NCI-H460 (cell line): ENCODE results near the gene PTGER3. TPM values are rescaled to one million over a fixed set of nuclear protein-coding genes. Genes with fewer than 3 reads are reported as not detected.
A peak's percentile ranks its signal among the peaks of the same experiment; 100 is the strongest.

ENCODE experiments used
- DNase-seq: peaks from one replicate; pipeline ENCODE4 v3.0.0-alpha.2; 2016; ENCODE audit warnings: low read depth; ENCODE audit errors: extremely low read depth
- total RNA-seq: library from RNA; depleted of rRNA; stranded (reverse); fragments of >200 nt; shearing (Covaris generic); gene quantifications from 2 replicates; pipeline ENCODE4 v1.2.3, GENCODE V29; 2014

Gene PTGER3
- total RNA-seq, 1 experiment from 2014 or later = 0.15 TPM

DNA sequence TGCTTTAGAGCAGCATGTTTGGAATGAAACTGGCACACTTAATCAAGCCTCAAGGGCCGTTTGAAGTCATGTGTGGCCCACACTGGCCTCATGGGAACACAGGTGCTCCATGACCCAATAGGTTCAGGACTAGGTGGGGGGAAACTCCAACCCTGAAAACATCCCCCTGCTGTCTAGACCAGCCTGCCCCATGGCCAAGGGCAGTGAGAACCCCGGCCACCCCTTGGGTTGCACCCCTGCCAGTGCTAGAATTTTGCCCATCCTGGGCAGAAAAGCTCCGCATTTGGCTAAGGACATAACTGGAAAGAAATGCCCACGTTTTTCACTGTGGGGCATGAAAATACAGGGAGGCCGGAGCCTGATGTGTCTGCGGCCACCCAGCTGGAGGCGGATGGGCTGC, 6.1 kb upstream of the PTGER3 start:
- DNase-seq = no peak

DNA sequence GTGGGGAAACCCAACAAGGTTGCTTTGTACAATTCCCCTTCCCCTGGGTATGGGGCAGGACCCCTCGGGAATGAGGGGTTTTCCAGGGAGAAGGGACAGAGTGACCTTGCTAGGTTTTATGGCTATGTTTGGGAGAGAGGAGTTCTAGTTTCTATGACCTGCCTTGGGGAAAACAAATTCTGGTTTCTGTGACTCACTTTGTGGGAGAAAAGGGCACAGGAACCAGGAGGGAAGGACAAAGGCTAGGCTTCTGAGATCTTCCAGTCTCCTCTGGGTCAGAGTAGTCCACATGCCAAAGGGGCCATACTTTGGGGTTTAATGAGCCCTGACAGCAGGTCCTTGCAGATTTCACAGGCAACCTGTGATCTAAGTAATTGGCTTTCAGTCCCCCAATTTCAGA, 5.5 kb upstream of the PTGER3 start:
- no peak for DNase-seq

DNA sequence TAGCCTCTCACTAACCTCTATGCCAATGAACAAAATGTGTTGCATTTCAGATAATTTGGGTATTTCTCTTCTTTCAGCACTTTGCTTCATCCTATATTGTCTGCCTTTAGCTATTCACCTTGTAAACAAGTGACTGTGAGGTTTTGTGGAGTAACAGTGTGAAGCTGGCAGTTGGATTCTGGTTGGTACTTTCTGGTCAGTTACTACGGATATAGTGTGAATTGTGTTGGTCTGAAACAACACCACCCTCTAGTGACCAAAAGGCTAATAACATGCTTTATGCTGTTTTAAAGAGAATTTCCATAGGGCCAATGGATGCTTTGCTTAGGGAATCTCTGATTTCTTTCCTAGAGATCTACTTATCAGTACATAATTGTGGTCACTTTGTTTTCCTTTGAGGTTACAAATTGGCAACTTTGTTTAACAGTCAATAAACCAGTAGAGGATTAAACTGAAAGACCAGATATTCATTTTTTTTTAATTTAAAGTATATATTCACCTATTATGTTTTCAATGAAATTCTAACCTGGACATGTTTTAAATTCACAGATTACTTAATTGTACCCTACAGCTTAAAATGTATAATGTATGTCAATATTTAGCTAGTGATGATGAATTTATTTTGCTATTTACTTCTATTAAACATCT, 2.5 kb upstream of the PTGER3 start:
- peak; percentile 65 for DNase-seq

DNA sequence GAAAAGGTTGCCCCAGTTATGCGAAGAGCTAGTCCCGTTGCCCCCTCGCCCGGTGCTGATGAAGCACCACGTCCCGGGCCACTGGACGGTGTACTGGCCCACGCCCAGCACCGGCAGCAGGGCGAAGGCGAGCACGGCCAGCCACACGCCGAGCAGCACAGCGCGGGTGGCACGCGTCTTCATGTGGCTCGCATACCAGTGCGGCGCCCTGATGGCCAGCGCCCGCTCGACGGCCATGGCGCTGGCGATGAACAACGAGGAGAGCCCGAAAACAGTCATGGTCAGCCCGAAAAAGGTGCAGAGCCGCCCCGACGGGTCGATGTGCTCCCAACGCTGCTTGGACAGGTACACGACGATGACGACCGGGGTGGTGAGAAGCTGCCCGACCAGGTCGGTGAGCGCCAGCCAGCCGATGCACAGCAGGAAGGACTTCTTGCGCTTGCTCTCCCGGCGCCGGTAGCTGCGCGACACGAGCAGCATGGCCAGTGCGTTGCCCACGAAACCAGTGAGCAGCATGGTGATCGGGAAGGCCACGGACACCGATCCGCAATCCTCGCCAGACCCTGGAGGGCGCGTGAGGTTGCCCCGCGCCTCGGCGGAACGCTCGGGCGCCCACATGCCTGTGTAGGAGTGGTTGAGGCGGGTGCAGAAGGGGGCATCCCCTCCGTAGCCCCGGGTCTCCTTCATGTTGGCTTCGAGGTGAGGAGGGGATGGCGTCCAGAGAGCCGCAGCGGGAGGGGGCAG, 553 bp downstream of the PTGER3 start:
- DNase-seq = no peak

DNA sequence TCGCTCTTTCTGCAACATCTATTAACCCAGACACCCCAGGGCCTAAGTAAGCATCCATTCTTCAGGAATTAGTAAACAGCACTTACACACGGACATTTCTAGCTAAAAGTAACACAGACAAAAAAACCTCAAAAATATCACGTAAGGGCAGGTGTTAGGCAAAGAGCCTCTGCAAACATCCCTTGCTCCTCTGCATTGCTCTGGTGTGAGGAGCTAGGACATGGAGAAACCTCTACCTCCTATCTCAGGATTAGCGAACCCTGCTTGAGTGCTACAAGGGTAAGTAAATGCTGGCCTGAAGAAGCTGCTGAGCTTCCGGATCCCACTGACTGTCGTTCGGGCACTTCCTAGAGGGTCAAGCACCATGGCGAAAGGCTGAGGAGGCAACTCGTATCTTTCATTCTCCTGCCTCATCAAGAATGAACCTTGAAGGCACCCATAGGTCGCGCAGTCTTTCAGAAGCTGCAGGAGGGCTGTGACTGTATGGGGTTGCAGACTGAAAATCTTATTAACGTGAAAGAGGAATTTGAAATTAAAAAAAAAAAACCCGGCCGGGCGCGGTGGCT, 2.1 kb downstream of the PTGER3 start:
- no peak for DNase-seq

DNA sequence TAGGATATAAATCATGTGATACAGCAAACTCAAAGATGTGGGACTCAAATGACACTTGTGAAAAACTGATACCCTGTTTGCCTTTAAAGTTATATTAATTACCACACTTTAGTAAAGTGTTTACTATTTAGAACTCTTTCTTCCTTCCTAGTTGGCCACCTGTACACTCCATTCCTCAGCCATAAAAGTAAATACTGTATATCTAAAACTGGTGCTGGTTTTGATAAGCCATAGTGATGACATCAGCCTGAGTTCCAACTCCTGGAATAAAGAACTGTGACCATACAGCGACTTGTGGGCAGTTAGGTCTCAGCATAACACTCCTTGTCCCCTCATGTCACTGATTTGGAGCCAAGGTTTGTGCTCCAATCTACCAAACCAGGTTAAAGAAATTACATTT, 2.8 kb downstream of the PTGER3 start:
- DNase-seq = no peak

DNA sequence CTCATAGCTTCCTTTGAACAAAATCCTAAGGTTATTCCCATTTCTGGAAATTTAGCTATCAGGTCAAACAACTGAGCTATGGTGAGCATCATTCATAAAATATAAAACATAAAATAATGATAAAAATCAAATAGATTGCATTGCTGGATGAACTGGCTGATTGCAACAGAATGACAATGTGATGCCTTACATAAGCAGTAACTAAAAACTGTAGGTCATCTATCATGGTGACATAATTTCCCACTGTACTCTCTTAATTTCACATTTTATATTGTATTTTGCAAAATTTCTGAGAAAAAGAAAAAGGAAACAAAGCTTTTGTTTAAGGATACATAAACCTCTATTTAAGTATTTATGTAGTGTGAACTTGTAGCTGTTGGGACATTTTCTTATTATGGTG, 4.6 kb downstream of the PTGER3 start:
- DNase-seq = no peak

DNA sequence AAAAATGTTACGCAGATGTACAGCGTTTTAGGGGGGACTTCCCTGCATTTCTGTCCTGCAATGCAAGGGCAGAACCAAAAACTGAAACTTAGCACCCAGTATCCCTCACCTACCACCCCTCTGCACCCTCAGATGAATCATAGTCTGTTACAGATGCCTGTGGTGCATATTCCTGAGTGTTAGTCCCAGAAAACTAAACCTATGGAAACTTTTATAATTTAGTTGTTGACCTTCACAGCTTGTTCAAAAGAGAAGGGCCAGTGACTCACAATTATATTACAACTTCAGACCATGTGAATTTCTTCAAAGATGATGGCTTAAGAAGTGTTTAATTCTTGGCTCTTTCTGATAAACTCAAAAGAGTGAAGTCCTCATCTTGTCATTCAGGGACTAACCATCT, 5.8 kb downstream of the PTGER3 start:
- DNase-seq = no peak

DNA sequence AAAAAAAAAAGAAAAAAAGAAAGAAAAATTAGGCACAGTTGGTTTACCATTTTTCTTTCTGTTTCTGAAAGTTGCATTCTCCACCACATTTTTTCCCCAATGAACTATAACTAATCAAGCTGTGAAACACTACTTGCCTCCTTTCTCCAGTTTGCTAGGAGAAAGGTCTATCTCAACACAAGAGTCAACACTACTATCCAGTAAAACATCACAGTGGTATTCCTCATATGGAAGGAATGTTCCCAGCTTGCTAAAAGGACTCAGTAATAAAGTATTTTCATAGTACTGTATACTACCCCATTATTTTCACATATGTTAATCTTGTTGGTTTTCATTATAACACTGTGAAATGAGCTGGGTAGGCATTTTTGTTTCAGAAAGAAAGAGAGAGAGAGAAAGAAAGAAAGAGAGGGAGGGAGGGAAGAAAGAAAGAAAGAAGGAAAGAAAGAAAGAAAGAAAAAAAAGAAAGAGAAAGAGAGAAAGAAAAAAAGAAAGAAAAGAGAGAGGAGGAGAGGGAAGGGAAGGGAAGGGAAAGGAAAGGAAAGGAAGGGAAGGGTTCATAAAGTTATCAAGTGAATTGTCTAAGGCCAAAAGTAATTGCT, 7.9 kb downstream of the PTGER3 start:
- DNase-seq = no peak

DNA sequence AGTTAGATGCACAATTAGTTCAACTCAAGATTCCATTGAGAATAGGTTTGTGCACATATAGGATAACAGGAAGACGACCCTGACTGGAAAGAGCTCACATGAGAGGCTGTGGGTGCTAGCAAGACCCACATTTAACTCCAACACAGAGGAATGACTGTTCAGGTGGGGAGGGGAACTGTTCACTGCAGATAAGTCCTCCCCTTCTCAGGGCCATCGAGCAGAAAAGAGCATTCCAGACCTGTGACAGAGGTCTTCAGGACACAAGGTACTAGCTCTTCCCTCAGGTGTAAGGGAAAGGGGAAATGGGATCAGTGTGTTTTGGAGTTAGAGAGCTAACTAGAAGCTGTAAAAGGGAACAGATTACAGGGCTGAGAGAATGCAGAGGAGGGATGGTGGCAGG, 8.7 kb downstream of the PTGER3 start:
- no peak for DNase-seq

DNA sequence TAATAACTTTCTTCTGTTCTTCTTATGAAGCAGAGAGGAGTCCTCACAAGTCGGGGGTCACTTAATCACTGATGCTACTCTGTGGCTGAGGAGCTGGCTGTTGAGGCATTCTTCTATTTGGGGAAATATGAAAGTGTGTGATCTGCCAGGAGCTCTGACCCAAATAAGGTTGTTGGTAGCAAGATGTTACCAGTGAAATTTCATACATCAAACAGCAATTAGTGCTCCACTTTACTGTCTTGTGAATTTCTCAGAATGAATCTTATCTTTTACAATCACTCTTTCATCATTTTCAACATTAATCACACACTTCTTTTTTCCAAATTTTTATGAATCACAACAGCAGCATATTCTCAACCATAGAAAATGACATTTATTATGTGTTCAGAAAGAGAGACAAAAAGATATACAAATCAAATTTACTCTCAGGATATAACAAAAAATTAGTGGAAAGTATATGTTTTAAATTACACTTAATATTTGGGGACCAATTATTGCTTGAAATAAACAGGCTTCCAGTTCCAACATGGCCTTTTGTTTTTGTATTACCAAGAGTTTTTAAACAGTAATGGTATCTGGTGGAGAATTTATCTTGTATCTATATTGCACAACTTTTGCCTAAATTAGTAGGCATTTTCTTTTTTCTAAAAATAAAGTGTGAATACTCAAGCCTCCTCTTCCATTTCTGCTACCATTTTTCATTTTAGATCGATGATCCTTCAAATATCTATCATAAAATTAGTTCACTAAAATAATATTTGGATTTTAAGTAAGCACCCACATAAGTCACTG, 9.6 kb downstream of the PTGER3 start:
- no peak for DNase-seq

DNA sequence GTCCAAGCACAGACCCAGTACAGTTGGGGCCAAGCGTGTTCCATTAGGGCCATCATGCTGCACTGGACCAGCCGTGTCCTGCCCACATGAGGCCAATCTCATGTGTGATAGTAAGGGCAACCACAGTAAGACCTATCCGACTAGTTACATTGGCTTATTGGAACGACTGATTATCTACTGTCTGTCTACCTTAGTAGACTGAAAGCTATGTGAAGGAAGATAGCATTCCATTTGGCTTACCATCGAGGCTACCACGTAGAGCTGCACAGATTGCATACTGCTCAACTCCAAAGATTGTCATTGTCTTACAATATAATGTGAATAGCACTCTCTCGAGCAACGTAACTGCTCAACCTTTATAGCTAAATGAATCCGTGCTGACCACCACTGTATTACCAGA, 10.6 kb downstream of the PTGER3 start:
- DNase-seq = no peak

DNA sequence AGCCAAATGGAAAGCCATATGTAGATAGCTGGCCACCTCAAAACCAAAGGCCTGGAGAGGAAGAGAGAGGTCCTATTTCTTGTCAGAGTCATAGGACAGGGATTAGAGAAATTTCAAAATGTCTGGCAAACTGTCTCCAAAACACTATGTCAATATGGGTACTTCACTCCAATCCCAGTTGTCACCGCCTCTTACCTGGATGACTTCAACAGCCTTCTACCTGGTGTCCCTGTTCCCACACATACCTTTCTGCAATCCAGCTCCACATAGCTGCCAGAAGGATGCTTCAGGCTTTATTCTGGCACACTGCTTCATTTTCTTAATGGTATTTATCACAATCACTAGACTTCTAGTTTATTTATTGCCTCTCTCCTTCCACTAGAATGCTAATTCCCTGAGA, 14.5 kb downstream of the PTGER3 start:
- DNase-seq = no peak

DNA sequence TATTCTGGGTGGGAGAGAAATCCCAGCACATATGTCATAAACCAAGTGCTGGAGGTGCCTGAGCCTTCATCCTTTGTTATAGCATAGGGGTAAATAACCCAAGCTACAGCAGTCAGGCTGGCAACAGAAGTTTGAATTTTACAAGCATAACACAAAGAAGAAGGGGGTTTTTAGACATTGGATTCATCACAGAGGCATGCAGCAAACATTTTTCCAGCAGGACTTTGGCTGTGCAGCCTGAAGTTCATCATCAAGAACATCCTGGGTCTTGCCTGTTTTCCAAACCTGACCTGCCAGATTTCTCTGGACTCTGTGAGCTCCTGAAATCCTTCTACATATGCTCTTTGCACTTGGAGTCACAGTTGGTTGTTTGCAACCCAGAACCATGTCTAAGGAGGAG, 16.2 kb downstream of the PTGER3 start:
- no peak for DNase-seq

DNA sequence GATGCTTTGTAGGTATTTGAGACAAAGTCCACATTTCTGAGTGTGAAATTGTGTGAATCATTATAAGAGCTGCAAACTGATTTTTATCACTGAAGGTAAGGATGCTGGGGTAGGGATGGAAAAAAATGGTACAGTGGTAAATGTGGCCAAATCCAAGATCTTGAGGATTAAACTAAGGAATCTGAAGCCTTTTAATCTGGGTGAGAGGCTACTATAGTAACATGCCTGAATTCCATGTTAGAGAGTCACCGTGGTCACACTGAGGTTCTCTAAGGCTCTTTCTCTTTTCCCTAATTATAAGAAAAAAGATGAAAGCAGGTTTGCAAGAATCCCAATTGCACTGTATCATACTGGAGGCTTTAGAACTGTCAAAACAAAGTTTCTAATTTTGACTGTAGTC, 17.6 kb downstream of the PTGER3 start:
- DNase-seq = no peak

DNA sequence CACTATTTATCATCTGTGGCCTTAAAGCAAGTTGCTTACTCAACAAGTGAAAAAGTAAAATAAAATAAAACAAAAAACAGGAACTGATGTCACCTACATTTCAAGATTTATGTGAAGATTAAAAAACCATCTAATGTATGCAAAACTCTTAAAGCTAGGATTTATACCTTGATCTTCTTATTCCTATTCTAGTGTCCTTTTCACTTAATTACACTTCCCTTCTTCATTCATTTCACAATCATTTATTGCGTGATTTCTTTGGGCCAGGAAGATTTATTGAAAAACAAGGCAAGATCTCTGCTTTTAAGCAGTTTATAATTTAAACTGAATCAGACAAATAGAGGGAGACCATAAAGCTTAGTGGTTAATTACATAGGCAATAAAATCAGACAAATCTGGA, 18.6 kb downstream of the PTGER3 start:
- DNase-seq = no peak

DNA sequence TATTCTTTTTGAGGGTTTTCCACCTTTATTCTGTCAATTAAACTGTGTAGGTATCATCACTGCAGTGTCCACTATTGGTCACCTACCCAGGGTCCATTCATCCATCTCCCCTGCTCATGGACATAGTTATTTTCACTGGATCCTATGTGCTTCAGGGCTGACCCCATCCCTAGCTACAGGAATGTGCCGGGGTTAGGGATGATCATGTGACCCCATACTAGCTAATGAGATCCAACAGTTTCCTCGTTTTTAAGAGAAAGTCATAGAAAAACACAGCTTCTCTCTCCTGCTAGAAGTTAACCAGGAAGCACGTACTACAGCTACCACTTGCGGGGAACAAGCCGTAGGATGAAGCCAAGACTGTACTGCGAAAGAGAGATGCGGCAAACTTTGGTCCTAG, 19.6 kb downstream of the PTGER3 start:
- DNase-seq = no peak

DNA sequence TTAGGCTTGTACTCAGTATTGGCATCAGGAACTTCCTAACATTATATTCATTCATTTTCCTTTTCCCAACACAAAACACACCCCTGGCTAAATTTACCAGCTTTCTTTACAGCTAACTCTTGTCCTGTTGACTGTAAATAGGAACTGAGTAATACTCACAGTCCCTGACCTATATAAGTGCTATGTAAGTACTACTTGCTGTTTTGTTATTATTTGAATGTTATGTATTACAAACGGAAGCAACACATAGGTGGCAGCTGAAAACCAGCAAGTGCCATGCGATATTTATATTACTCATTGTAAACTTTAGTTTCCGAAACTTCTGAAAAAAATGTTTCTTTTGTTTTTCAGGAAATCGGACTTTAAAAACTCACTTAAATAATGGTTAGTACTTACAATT, 21.5 kb downstream of the PTGER3 start:
- DNase-seq = peak; percentile 17

DNA sequence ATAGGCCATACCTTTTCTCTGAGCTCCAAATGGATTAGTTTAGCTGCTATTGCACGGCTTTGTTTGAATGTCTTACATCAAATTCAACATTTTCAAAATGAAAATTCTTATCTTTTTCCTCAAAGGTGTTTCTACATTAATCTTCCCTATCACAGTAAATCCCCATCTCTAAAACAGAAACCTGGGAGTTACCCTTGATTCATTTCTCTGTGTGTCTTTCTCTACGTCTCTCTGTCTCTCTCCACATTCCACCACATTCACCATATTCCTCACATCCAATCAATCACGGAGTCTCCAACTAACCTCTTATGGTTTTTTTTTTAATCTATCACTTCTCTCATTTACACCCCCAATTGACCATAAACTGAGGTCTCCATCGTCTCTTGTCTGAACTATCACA, 24.1 kb downstream of the PTGER3 start:
- no peak for DNase-seq

DNA sequence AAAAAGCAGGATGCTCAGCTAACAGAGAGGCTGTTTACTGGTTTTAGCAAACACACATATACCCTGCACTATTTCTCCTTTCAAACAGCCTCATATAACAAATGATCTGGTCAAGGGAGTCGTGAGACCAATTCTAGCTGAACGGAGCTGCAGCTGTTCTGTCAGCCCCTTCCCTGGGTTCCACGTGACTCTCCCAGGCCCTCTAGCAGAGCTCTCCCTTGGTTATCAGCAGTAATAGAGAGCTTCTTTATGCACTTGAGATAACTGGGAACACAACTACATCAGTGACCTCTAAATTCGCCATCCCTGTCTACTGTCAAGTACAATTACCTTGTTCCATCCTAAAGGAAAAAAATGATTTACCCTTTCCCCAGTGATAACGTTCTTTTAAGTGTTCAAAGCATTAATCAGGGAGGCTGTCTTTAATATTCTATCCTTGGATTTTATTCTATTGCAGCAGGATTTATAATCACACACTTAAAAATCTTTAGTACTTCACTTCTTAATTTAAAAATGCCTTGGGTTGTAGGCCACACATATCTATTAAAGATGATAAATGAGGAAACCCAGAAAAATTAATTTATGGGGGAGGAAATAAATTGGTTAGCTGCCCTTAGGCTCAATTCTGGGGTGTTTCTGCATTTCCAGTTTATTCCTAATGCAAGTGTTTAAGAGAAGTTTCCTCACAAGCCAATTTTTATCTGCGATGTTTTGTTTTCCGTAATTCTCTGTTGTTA, 28.2 kb downstream of the PTGER3 start:
- no peak for DNase-seq
